Naive thymus-derived CD8-positive, alpha-beta T cell (primary cell): ENCODE data around the gene C2orf81. TPM values are rescaled to one million over a fixed set of nuclear protein-coding genes. Genes with fewer than 3 reads are reported as not detected.

Source experiments
- ATAC-seq, 2 donors: fragments of 150-1000 bp; cut with Tn5 transposase in 1 of 2; sonication (Bioruptor Pico), chemical (Tn5 transposase) in 1 of 2; 1 replicate in 1 of 2; 2 replicates in 1 of 2; pipeline ENCODE4 v1.10.0; 2021; ENCODE audit warnings: mild to moderate bottlenecking in 2 of 2, moderate library complexity in 2 of 2
- POLR2A ChIA-PET: fragments of 350-600 bp; sonication (Branson Sonifier 250); formaldehyde crosslinking; loops from one replicate; lab custom pipeline; 2021; ENCODE audit warnings: antibody characterized with exemption; lab: Charles Lee
- DNase-seq, 10 donors: peaks; one replicate each; pipeline versions ENCODE4 v3.0.0 to v3.0.0-alpha.2; 2020 to 2022
- H3K27ac Mint-ChIP-seq, 10 donors: one replicate each; pipeline ENCODE4 v1.8.0; 2020 to 2022; ENCODE audit warnings: mild to moderate bottlenecking in 10 of 10, mixed read lengths in 10 of 10, moderate library complexity in 4 of 10, inconsistent platforms in 1 of 10
- H3K27me3 Mint-ChIP-seq, 5 donors: one replicate each; pipeline ENCODE4 v1.8.0; 2021 to 2022; ENCODE audit warnings: mixed read lengths in 5 of 5
- H3K36me3 Mint-ChIP-seq, 3 donors: one replicate each; pipeline ENCODE4 v1.8.0; 2020 to 2022; ENCODE audit warnings: mixed read lengths in 3 of 3, mild to moderate bottlenecking in 2 of 3, inconsistent platforms in 1 of 3
- H3K4me1 Mint-ChIP-seq, 4 donors: one replicate each; pipeline ENCODE4 v1.8.0; 2021 to 2022; ENCODE audit warnings: mixed read lengths in 4 of 4
- H3K4me3 Mint-ChIP-seq, 10 donors: one replicate each; pipeline ENCODE4 v1.8.0; 2020 to 2022; ENCODE audit warnings: mild to moderate bottlenecking in 10 of 10, mixed read lengths in 10 of 10, moderate library complexity in 6 of 10, inconsistent platforms in 1 of 10
- H3K9me3 Mint-ChIP-seq, 9 donors: one replicate each; pipeline ENCODE4 v1.8.0; 2020 to 2022; ENCODE audit warnings: mixed read lengths in 9 of 9, mild to moderate bottlenecking in 3 of 9, inconsistent platforms in 1 of 9, moderate library complexity in 1 of 9
- polyA plus RNA-seq, 3 donors: library from polyadenylated mRNA; unstranded; fragments of 300-500 nt; fragmentation: Illumina TruSeq; gene quantifications; one replicate each; pipeline ENCODE4 v1.2.3, GENCODE V29; 2021
- total RNA-seq, 8 experiments: library from RNA in 2 of 8; stranded (reverse) in 2 of 8; gene quantifications; one replicate each; pipeline ENCODE4 v1.2.3 and lab custom pipeline; 2021 to 2026

The C2orf81 gene
- total and polyA plus RNA-seq, 5 experiments from 2014 or later: 3.2 to 9.8 (median 5.3) TPM

DNA sequence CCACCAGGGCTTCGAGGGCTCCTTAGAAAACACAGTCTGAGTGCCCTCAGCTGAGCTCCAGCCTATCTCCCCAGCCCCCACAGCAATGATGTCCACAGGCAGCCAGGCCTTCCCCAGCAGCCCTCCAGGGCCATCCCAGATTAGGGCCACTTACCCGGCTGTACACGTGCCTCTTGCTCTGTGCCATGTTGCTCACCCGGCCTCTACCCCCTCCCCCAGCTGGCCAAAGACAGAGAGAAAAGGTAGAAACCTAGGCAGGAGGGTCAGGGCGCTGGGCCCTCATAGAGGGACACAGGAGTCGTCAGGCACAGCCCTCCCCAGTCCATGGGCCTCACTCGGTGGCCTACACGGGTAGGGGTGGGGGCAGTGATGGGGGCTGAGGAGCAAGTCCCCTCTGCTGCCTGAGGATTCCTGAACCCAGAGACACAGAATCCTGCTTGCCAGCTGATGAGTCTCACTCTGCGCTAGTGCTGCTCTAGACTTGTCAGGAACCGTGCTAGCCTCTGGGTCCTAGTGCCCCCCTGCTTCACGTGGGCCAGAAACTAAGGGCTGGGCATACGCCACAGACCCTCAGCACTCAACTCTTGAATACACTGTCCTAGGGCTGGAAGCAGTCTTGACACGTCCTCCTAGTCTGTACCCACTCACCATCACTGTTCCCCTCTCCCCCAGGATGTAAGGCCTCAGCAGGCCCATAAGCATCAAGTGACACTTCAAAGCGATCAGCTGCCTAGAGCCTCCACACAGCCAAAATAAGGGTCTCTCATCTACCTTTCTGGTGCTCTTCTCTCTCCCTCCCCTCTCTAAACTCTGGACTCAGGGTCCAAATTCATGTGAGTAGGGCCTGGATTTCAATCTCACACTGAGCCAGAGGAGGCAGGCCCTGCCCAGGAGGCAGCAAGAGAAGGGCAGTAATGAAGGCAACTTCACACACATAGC is 41.3 kb downstream of the C2orf81 start, which contains the start of gene DCTN1:
Gene DCTN1, minus strand, starts transcription at position 461 of the 939 bp plus-strand sequence. Its CDS starts 274 bp downstream, at position 187.
- H3K9me3 Mint-ChIP-seq: no peaks in the 10 kb centered on the region
- DNase-seq (peak in 2 of 10 donors; percentile 8 to 13), ATAC-seq (peak; percentile 74 to 80)
- H3K4me1 Mint-ChIP-seq: peaks cover 43 to 74% (median 52%) of the 10 kb centered on the region in 4 donors
- H3K27ac Mint-ChIP-seq: peak within 1 kb of the TSS in 8 of 10 donors; percentile 18 to 88 (median 65)
- POLR2A ChIA-PET: no interaction called here
- no peaks in the 10 kb centered on the region for H3K27me3 Mint-ChIP-seq
- peak within 1 kb of the TSS; percentile 56 to 79 (median 68) for H3K4me3 Mint-ChIP-seq
- H3K36me3 Mint-ChIP-seq: peaks cover 0 to 34% (median 12%) of the 10 kb centered on the region in 3 donors

DNA sequence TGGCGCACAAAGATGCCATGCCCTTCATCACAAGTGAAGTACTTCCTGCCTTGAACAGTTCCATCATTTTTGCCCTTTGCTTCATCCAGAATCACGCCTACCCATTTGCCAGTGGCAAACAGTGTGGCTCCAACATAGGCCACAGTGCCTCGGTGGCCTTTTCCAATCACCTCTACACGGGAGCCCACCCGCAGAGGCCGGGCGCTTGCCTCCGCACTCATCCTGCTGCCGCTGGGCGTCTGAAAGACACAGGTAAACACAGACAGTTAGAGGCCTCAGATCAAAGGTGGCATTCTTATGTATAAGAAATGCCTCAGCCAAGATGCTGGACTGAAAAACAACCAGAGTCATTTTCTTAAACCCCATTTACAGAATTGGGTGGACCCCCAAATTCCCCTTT is 43.4 kb downstream of the C2orf81 start:
- H3K27me3 Mint-ChIP-seq: no peaks in the 10 kb centered on the region
- H3K27ac Mint-ChIP-seq: peak overlapping the region in 2 of 10 donors; percentile 52 to 63
- peaks cover 39 to 68% (median 46%) of the 10 kb centered on the region in 4 donors for H3K4me1 Mint-ChIP-seq
- POLR2A ChIA-PET: no interaction called here
- H3K4me3 Mint-ChIP-seq: no peak overlapping the region
- ATAC-seq (no peak), DNase-seq (no peak)
- H3K36me3 Mint-ChIP-seq: peaks cover 0 to 30% (median 12%) of the 10 kb centered on the region in 3 donors
- no peaks in the 10 kb centered on the region for H3K9me3 Mint-ChIP-seq

DNA sequence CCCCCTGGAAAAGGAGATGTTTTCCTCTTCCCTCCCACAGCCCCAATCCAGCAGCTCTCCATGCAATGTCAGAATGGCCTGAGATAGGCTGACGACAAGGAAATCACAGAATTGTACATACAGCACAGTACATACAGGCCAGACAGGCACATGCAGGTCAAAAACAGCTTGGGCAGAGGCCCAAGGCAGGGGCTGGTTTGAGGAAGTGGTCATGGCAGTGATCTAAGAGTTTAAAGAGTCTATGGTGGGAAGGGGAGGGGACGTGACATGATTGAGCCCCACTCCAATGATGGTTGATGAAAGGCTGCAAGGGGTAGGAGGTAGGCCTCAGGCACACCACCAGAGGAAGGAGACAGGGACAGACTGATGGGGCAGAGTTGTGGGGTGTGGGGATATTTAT is 45.6 kb downstream of the C2orf81 start:
- no peak overlapping the region for H3K4me3 Mint-ChIP-seq
- peaks cover 37 to 56% (median 40%) of the 10 kb centered on the region in 4 donors for H3K4me1 Mint-ChIP-seq
- no peaks in the 10 kb centered on the region for H3K9me3 Mint-ChIP-seq
- peak overlapping the region in 3 of 10 donors; percentile 68 to 89 (median 83) for H3K27ac Mint-ChIP-seq
- no peaks in the 10 kb centered on the region for H3K27me3 Mint-ChIP-seq
- DNase-seq (no peak), ATAC-seq (no peak)
- POLR2A ChIA-PET: no interaction called here
- peaks cover 0 to 44% (median 17%) of the 10 kb centered on the region in 3 donors for H3K36me3 Mint-ChIP-seq

GRCh38 chr2:74374509-74375205 is 46.8 kb downstream of the C2orf81 start:
- DNase-seq: no peak
- peak overlapping the region in 3 of 10 donors; percentile 4 to 68 (median 11) for H3K27ac Mint-ChIP-seq
- no peaks in the 10 kb centered on the region for H3K27me3 Mint-ChIP-seq
- peaks cover 26 to 45% (median 30%) of the 10 kb centered on the region in 4 donors for H3K4me1 Mint-ChIP-seq
- peaks cover 0 to 56% (median 27%) of the 10 kb centered on the region in 3 donors for H3K36me3 Mint-ChIP-seq
- no peak for ATAC-seq
- H3K4me3 Mint-ChIP-seq: peak overlapping the region in 1 of 10 donors; percentile 14
- no peaks in the 10 kb centered on the region for H3K9me3 Mint-ChIP-seq
- POLR2A ChIA-PET: no interaction called here

DNA sequence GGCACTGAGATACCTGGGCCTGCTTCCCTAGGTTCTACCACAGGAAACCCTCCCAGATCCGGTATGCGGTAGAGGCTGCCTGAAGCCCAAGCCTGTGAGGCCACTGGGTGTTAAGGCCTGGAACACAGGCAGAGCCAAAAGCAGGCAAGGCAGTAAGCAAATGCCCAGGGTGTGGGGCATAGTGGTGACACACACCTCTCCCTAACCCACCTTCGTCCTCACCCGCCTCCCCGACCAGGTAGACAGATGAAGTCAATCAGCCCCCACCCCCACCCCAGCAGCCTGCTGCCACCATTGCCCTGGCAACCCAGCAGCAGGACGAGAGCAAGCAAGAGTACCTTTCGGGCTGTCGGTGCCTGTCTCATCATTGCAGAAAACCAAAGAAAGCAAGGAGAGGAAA is 47.4 kb downstream of the C2orf81 start:
- DNase-seq (no peak), ATAC-seq (no peak)
- Mint-ChIP-seq H3K4me3 (no peak overlapping the region), H3K9me3 (no peaks in the 10 kb centered on the region), H3K36me3 (peaks cover 0 to 63% (median 28%) of the 10 kb centered on the region in 3 donors), H3K27ac (no peak overlapping the region), H3K27me3 (no peaks in the 10 kb centered on the region), H3K4me1 (peaks cover 21 to 38% (median 26%) of the 10 kb centered on the region in 4 donors)
- POLR2A ChIA-PET: no interaction called here

DNA sequence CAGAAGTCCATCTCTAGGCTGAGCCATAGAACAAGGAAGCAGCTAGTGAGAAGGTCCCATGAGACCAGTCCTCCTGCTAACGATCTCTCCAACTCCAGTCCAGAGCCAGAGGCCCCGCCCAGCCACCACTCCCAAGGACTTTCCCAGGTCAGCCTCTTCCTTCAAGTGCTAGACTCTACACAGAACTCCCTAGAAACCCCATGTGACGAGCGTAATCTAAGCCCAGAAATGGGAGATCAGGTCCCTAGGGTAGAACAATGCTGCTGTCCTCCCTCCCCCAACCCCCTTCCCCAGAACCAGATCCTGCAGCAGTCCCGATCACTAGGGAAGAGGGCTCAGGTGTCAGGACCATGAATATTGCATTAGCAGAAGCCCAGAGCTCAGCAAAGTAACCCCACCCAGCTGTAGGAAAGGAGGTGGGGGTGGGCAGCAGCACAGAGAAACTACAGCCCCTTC is 48.2 kb downstream of the C2orf81 start:
- Mint-ChIP-seq H3K27me3 (no peaks in the 10 kb centered on the region), H3K4me1 (peaks cover 16 to 31% (median 21%) of the 10 kb centered on the region in 4 donors), H3K9me3 (no peaks in the 10 kb centered on the region), H3K4me3 (no peak overlapping the region), H3K36me3 (peaks cover 0 to 70% (median 35%) of the 10 kb centered on the region in 3 donors), H3K27ac (peak overlapping the region in 1 of 10 donors; percentile 39)
- ATAC-seq (no peak), DNase-seq (no peak)
- POLR2A ChIA-PET: no interaction called here

GRCh38 chr2:74372674-74373073 is 48.7 kb downstream of the C2orf81 start:
- ATAC-seq (no peak), DNase-seq (no peak)
- peaks cover 0 to 70% (median 34%) of the 10 kb centered on the region in 3 donors for H3K36me3 Mint-ChIP-seq
- H3K27me3 Mint-ChIP-seq: no peaks in the 10 kb centered on the region
- no peaks in the 10 kb centered on the region for H3K9me3 Mint-ChIP-seq
- H3K4me3 Mint-ChIP-seq: no peak overlapping the region
- H3K27ac Mint-ChIP-seq: peak overlapping the region in 3 of 10 donors; percentile 20 to 46 (median 39)
- POLR2A ChIA-PET: no interaction called here
- H3K4me1 Mint-ChIP-seq: peaks cover 12 to 26% (median 19%) of the 10 kb centered on the region in 4 donors

GRCh38 chr2:74371421-74371820 is 50.0 kb downstream of the C2orf81 start:
- ATAC-seq (no peak), DNase-seq (no peak)
- Mint-ChIP-seq H3K36me3 (peaks cover 0 to 73% (median 37%) of the 10 kb centered on the region in 3 donors), H3K27me3 (no peaks in the 10 kb centered on the region), H3K27ac (peak overlapping the region in 3 of 10 donors; percentile 15 to 87 (median 20)), H3K9me3 (no peaks in the 10 kb centered on the region), H3K4me3 (no peak overlapping the region), H3K4me1 (peaks cover 8 to 17% (median 13%) of the 10 kb centered on the region in 4 donors)
- POLR2A ChIA-PET: no interaction called here

- Mint-ChIP-seq H3K36me3 (peaks cover 0 to 83% (median 45%) of the 10 kb centered on the region in 3 donors), H3K27me3 (no peaks in the 10 kb centered on the region), H3K27ac (peak overlapping the region in 1 of 10 donors; percentile 85), H3K9me3 (no peaks in the 10 kb centered on the region), H3K4me1 (peaks cover 0 to 8% (median 4%) of the 10 kb centered on the region in 4 donors), H3K4me3 (no peak overlapping the region)
- DNase-seq (no peak), ATAC-seq (no peak)
- POLR2A ChIA-PET: no interaction called here
Observed at GRCh38 chr2:74369976-74370375, 51.4 kb downstream of the C2orf81 start.

GRCh38 chr2:74368499-74368898 is 52.9 kb downstream of the C2orf81 start:
- no peak overlapping the region for H3K27ac Mint-ChIP-seq
- H3K4me1 Mint-ChIP-seq: peaks cover 0 to 8% (median 3%) of the 10 kb centered on the region in 4 donors
- H3K9me3 Mint-ChIP-seq: no peaks in the 10 kb centered on the region
- peaks cover 0 to 95% (median 45%) of the 10 kb centered on the region in 3 donors for H3K36me3 Mint-ChIP-seq
- POLR2A ChIA-PET: interaction anchor here (1.0 to 1.2 kb wide), 2 partner anchors 22 to 65 kb away, joined by 3 read pairs; no protein-coding TSS in a partner anchor
- no peaks in the 10 kb centered on the region for H3K27me3 Mint-ChIP-seq
- no peak for ATAC-seq
- no peak for DNase-seq
- H3K4me3 Mint-ChIP-seq: no peak overlapping the region

DNA sequence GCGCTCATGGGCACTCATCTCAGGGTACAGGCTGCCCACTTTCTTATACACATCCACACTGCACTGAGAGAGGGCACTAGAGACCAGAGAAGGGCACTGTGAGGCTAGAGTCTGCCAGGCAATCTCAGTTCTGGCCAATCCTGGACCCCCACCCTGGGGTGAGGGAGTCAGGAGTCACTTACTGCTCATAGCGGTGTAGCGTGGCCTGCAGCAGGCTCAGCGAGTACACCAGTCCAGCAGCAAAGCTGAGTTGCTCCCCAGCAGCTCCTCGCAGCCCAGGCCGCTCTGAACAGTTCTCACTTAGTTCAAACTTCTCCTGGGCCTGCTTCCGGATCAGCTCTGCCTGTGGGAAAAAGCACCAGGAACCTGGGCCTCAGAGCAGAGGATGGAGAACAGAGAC is 53.6 kb downstream of the C2orf81 start:
- Mint-ChIP-seq H3K4me1 (peaks cover 0 to 6% (median 2%) of the 10 kb centered on the region in 4 donors), H3K9me3 (no peaks in the 10 kb centered on the region), H3K4me3 (no peak overlapping the region), H3K27ac (peak overlapping the region in 1 of 10 donors; percentile 70), H3K27me3 (no peaks in the 10 kb centered on the region), H3K36me3 (peaks cover 0 to 98% (median 47%) of the 10 kb centered on the region in 3 donors)
- POLR2A ChIA-PET: interaction anchor here (1.0 kb wide), 1 partner anchor 66 kb away, joined by 3 read pairs; no protein-coding TSS in a partner anchor
- no peak for ATAC-seq
- DNase-seq: no peak

DNA sequence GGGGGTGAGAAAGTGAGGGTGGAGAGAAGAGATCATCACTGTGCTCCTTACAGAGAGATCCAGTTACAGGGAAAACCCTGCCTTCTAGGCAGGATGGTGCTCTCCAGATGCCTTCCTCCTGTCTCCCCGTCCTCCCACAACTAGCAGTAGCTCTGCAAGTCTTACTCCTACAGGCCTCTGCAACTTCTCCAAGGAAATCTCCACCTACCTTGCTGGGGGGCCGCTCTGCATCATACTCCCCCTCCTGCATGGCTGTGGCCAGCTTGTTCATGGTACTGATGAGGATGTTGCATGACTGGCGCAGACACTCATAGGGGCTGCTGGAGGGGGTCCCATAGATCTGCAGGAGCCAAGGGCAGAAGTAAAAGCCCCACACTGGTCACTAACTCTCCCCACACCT is 55.4 kb downstream of the C2orf81 start:
- DNase-seq: no peak
- peaks cover 6 to 99% (median 56%) of the 10 kb centered on the region in 3 donors for H3K36me3 Mint-ChIP-seq
- no peaks in the 10 kb centered on the region for H3K9me3 Mint-ChIP-seq
- ATAC-seq: no peak
- POLR2A ChIA-PET: no interaction called here
- H3K4me1 Mint-ChIP-seq: peaks cover 0 to 1% (median 0%) of the 10 kb centered on the region in 4 donors
- H3K27ac Mint-ChIP-seq: peak overlapping the region in 2 of 10 donors; percentile 21 to 80
- no peaks in the 10 kb centered on the region for H3K27me3 Mint-ChIP-seq
- H3K4me3 Mint-ChIP-seq: no peak overlapping the region
